ENCODE results near the gene MAP3K9. TPM values are rescaled to one million over a fixed set of nuclear protein-coding genes. Genes with fewer than 3 reads are reported as not detected.

The MAP3K9 gene
- total RNA-seq, 1 donor from 2014 or later = 3.0 TPM

DNA sequence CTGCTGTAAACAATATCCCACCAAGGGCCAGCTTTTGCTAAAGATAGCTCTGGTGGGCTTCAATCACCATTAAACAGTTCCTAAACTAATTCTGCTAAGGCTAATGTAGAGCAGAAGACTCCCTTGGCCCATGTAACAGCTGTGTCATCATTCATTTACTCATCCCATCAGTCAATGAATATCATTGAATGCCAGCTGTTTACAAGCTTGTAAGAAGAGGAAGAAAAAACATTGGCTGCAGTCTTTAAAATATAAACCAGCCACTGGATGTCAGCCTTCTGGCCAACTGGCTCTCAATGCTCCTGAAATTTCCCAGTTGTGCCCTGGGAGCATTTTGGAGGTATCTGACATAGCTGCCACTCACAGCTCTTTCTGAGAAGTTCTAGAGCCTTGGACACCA lies 18.0 kb upstream of the MAP3K9 start:
- no peaks in the 10 kb centered on the region for H3K27me3 Mint-ChIP-seq (ENCODE audit: low read depth)
- no peak for DNase-seq (ENCODE audit: low spot score)
- no peaks in the 10 kb centered on the region for H3K9me3 Mint-ChIP-seq (ENCODE audit: low read depth)
- no peak overlapping the region for H3K27ac Mint-ChIP-seq (ENCODE audit: unreplicated experiment)
- H3K36me3 Mint-ChIP-seq (ENCODE audit: low read depth) = no peaks in the 10 kb centered on the region
- H3K4me1 Mint-ChIP-seq (ENCODE audit: low read depth) = peaks cover 5% of the 10 kb centered on the region
- TF ChIP-seq, protein P1, sequence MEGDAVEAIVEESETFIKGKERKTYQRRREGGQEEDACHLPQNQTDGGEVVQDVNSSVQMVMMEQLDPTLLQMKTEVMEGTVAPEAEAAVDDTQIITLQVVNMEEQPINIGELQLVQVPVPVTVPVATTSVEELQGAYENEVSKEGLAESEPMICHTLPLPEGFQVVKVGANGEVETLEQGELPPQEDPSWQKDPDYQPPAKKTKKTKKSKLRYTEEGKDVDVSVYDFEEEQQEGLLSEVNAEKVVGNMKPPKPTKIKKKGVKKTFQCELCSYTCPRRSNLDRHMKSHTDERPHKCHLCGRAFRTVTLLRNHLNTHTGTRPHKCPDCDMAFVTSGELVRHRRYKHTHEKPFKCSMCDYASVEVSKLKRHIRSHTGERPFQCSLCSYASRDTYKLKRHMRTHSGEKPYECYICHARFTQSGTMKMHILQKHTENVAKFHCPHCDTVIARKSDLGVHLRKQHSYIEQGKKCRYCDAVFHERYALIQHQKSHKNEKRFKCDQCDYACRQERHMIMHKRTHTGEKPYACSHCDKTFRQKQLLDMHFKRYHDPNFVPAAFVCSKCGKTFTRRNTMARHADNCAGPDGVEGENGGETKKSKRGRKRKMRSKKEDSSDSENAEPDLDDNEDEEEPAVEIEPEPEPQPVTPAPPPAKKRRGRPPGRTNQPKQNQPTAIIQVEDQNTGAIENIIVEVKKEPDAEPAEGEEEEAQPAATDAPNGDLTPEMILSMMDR (IDR thresholded peaks at IDR 0.05) = peak; percentile 58
- no peak overlapping the region for H3K4me3 Mint-ChIP-seq (ENCODE audit: unreplicated experiment)

DNA sequence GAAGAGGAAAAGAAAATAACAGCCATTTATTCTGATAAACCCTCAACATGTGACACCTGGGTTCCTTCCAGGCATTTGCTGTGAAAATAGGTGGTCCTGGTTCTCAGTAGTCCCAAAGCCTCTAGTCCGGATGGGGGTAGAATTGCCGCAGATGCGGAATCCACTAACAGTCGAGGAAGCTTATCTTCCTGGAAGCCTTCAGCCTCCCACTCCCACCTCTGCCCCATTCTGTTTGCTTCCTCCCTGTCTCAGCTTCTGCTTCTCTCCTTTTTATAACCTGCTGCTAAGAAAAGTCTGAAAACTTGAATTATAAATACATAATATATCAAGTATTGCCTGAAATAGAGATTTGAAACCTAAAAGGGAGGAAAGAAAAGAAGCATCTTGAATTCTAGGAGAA lies 14.0 kb upstream of the MAP3K9 start:
- no peaks in the 10 kb centered on the region for H3K27me3 Mint-ChIP-seq (ENCODE audit: low read depth)
- no peaks in the 10 kb centered on the region for H3K36me3 Mint-ChIP-seq (ENCODE audit: low read depth)
- TF ChIP-seq, protein P1 (IDR thresholded peaks at IDR 0.05) = no peak
- no peak for DNase-seq (ENCODE audit: low spot score)
- H3K9me3 Mint-ChIP-seq (ENCODE audit: low read depth) = no peaks in the 10 kb centered on the region
- H3K4me1 Mint-ChIP-seq (ENCODE audit: low read depth) = peaks cover 9% of the 10 kb centered on the region
- no peak overlapping the region for H3K27ac Mint-ChIP-seq (ENCODE audit: unreplicated experiment)
- peak overlapping the region; percentile 78 for H3K4me3 Mint-ChIP-seq (ENCODE audit: unreplicated experiment)

DNA sequence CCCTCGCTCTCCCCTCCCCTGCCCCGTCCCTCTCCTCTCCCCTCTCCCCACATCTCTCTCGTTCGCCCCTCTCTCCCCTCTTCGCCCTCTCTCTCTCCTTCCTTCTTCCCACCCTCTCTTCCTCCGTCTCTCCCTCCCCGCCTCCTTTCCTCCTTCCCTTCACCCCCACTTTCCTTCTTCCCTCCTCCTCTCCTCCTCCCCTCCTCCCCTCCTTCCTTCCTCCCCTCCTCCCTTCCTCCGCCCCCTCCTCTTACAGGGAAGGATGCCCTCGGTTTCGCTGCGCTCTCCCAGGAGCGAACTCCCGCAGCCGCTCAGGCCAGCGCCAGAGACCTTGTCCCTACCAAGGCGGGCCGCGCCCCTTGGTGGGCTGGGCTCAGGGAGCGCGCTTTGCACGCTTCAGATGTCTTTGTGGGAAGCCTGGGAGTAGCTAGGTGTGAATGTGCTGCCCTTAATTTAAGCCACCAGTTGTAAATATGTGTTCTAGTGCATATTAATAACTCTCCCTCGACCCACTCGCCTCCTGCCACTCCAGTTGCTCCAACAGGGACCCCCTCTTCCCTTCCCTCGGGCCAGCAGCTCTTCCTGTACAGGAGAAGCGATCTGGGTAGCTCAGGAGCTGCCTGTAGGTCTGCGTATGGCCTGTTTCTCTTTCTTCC lies 13.3 kb upstream of the MAP3K9 start:
- Mint-ChIP-seq H3K36me3 (ENCODE audit: low read depth) (no peaks in the 10 kb centered on the region), H3K27me3 (ENCODE audit: low read depth) (no peaks in the 10 kb centered on the region), H3K27ac (ENCODE audit: unreplicated experiment) (peak overlapping the region; percentile 77), H3K4me1 (ENCODE audit: low read depth) (peaks cover 14% of the 10 kb centered on the region), H3K9me3 (ENCODE audit: low read depth) (no peaks in the 10 kb centered on the region), H3K4me3 (ENCODE audit: unreplicated experiment) (peak overlapping the region; percentile 78)
- TF ChIP-seq, protein P1 (IDR thresholded peaks at IDR 0.05) = no peak
- DNase-seq (ENCODE audit: low spot score) = no peak

DNA sequence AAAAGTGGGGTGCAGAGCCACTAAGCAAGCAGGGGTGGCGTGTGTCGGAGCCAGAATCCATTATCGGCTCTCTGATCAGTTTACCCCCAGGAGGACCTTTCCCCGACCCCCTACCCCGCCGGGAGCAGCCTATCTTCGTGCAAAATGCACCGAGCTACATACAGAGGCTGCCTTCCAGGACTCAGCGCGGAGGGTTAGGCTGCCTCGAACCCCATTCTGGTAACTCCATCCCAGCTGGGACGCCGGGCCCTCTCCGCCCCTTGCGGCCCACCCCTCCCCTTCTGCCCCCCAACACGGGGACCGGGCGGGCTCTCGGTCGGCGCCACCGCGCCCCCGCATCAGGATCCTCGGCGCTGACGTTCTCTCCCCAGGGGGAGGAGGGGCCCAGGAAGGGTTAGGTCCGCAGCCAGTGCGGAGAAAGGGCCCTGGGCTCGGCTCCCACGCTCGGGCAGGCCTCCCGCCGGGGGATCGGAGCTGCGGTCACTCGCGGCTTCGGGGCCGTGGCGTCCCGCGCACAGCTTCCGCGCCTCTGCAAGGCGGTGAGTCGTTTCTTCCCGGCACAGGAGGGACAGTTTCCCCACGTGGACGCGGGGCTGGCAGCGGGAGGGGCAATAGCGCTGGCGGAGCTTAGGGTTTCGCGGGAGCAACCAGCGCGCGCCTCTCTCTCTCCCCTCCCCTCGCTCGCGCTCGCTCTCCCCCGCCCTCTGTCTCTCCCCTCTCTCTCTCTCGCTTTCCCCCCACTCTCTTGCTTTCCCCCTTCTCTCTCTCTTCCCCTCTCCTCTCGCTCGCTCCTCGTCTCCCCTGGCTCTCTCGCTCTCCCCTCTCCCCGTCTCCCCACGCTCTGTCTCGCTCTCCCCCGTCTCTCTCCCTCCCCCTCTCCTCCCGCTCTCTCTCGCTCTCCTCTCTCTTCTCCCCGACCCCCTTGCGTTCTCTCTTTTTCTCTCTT lies 12.5 kb upstream of the MAP3K9 start:
- H3K4me1 Mint-ChIP-seq (ENCODE audit: low read depth) = peaks cover 14% of the 10 kb centered on the region
- no peaks in the 10 kb centered on the region for H3K36me3 Mint-ChIP-seq (ENCODE audit: low read depth)
- H3K27me3 Mint-ChIP-seq (ENCODE audit: low read depth) = no peaks in the 10 kb centered on the region
- no peak overlapping the region for H3K27ac Mint-ChIP-seq (ENCODE audit: unreplicated experiment)
- TF ChIP-seq, protein P1 (IDR thresholded peaks at IDR 0.05) = no peak
- peak overlapping the region; percentile 78 for H3K4me3 Mint-ChIP-seq (ENCODE audit: unreplicated experiment)
- DNase-seq (ENCODE audit: low spot score) = no peak
- H3K9me3 Mint-ChIP-seq (ENCODE audit: low read depth) = no peaks in the 10 kb centered on the region

DNA sequence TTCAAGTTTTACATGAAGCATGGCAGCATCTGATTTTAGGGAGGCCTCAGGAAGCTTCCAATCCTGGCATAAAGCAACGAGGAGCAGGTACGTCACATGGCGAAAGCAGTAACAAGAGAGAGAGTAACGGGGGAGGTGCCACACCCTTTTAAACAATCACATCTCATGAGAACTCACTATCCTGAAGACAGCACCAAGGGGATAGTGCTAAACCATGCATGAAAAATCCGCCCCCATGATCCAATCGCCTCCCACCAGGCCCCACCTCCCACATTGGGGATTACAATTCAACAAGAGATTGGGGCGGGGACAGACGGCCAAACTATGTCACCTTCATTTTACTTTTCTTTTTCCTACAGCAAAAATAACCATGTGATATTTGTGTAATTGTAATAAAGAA lies 7.2 kb upstream of the MAP3K9 start:
- no peak for DNase-seq (ENCODE audit: low spot score)
- Mint-ChIP-seq H3K4me3 (ENCODE audit: unreplicated experiment) (no peak overlapping the region), H3K27me3 (ENCODE audit: low read depth) (no peaks in the 10 kb centered on the region), H3K9me3 (ENCODE audit: low read depth) (no peaks in the 10 kb centered on the region), H3K36me3 (ENCODE audit: low read depth) (no peaks in the 10 kb centered on the region), H3K4me1 (ENCODE audit: low read depth) (peaks cover 9% of the 10 kb centered on the region), H3K27ac (ENCODE audit: unreplicated experiment) (no peak overlapping the region)
- TF ChIP-seq, protein P1 (IDR thresholded peaks at IDR 0.05) = no peak
